HEK293T (cell line): Measurements from ENCODE around the gene KIF7.

Experiments
- ARNT ChIP-seq: fragments of 450-650 bp; IDR thresholded peaks from 2 replicates; pipeline ENCODE4 v1.6.1; 2017; ENCODE audit warnings: mild to moderate bottlenecking
- BHLHE40 ChIP-seq: fragments of 450-650 bp; IDR thresholded peaks from 2 replicates; pipeline ENCODE4 v1.6.1; 2016; ENCODE audit warnings: mild to moderate bottlenecking, moderate library complexity, borderline replicate concordance
- CTBP1 ChIP-seq: fragments of 450-650 bp; IDR thresholded peaks from 2 replicates; pipeline ENCODE4 v1.6.1; 2016; ENCODE audit warnings: borderline replicate concordance
- ELF4 ChIP-seq: fragments of 450-650 bp; IDR thresholded peaks from 2 replicates; pipeline ENCODE4 v1.6.1; 2017; ENCODE audit warnings: antibody characterized with exemption
- FOXA1 ChIP-seq: fragments of 450-650 bp; IDR thresholded peaks from 2 replicates; pipeline ENCODE4 v1.6.1; 2016; ENCODE audit warnings: mild to moderate bottlenecking
- FOXK2 ChIP-seq: fragments of 450-650 bp; IDR thresholded peaks from 2 replicates; pipeline ENCODE4 v1.6.1; 2016; ENCODE audit warnings: mild to moderate bottlenecking
- FOXM1 ChIP-seq: fragments of 450-650 bp; IDR thresholded peaks from 2 replicates; pipeline ENCODE4 v1.6.1; 2017; ENCODE audit warnings: mild to moderate bottlenecking, borderline replicate concordance
- HDGF ChIP-seq: fragments of 450-650 bp; IDR thresholded peaks from 2 replicates; pipeline ENCODE4 v1.6.1; 2017; ENCODE audit warnings: antibody characterized with exemption, borderline replicate concordance
- NFRKB ChIP-seq: fragments of 450-650 bp; IDR thresholded peaks from 2 replicates; pipeline ENCODE4 v1.6.1; 2016; ENCODE audit warnings: mild to moderate bottlenecking, moderate library complexity
- SP1 ChIP-seq: fragments of 450-650 bp; IDR thresholded peaks from 2 replicates; pipeline ENCODE4 v1.6.1; 2017
- SUZ12 ChIP-seq: fragments of 450-650 bp; IDR thresholded peaks from 2 replicates; pipeline ENCODE4 v1.6.1; 2016; ENCODE audit warnings: mild to moderate bottlenecking
- ZNF384 ChIP-seq: fragments of 450-650 bp; IDR thresholded peaks from 2 replicates; pipeline ENCODE4 v1.6.1; 2016
- TF ChIP-seq, protein P1 (sequence below): fragments of 450-650 bp; IDR thresholded peaks from 2 replicates; pipeline ENCODE4 v1.6.1; 2016

DNA sequence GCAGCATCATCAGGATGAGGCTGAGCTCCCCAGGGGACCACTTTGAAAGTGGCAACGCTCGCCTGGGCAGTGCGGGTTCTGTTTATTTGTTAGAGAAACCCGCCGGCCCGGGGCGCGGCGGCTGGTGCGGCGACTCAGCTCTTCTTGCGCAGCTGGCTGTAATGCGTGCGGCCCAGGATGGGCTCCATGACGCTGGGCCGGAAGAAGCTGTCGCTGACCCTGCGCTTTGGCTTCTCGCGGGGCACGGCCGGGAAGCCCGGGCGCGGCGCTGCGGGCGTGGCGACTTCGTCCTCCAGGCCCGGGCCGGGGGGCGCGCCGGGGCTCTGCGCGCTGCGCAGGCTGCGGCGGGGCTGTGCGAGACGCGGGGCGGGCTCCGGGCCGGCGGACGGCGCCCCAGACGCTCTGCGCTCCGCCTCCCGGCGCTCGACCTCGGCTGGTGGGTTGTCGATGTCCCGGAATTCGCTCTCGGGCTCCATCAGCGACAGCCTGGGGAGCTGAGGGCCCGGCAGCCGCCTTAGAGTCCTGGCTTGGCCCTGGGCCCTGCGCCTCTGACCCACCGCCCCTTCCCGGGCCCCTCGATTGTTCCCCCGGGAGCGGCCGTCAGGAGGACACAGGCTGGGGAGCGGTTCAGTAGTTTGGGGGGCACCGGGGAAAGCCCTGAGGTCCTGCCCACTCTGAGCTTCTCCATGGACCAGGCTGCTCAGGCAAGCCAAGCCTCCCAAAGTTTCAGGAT, 10.3 kb upstream of the KIF7 start:
- TF ChIP-seq BHLHE40 (no peak), ZNF384 (no peak), FOXK2 (no peak), FOXM1 (0 out of 2 replicates have a peak, but pooled peaks have one; percentile 52), SP1 (no peak), CTBP1 (no peak), ARNT (0 out of 2 replicates have a peak, but pooled peaks have one; percentile 13), ELF4 (no peak), SUZ12 (no peak), HDGF (no peak), FOXA1 (no peak), NFRKB (no peak)
- TF ChIP-seq, protein P1, sequence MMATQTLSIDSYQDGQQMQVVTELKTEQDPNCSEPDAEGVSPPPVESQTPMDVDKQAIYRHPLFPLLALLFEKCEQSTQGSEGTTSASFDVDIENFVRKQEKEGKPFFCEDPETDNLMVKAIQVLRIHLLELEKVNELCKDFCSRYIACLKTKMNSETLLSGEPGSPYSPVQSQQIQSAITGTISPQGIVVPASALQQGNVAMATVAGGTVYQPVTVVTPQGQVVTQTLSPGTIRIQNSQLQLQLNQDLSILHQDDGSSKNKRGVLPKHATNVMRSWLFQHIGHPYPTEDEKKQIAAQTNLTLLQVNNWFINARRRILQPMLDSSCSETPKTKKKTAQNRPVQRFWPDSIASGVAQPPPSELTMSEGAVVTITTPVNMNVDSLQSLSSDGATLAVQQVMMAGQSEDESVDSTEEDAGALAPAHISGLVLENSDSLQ = no peak
